ENCODE results near the gene ANG.

DNA sequence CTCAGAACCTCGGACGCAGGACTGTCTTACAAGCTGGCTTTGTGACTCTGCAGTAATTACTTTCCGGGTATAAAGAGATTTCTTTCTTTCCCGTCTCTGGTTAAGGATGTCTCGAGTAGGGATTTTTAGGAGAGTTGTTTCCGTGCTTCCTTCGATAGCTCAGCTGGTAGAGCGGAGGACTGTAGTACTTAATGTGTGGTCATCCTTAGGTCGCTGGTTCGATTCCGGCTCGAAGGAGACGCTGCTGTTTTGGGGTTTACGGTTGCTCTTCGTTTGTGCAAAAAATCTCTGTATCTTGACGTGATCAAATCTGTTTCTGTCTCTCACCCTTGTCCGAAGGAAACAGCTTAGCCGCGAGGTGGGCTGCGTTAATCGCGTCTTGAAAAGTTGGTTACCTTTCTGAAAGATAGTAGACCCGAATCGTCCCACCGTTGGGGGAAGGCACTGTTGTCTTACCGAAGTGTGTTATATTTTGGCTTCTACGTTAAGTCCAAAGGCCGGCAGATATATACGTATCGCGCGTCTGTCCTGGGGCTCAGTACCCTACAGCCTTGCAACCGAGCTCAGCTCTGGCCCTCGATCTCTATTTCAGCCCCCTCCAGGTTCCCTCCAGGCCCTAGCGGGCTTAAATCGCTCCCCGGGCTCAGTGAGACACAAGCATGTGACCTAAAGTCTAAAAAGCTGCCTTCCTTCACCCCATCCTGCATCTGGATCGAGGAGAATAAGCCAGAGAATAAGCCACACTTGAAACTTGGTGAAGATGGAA, 5.3 kb upstream of the ANG start:
- no peak; the same call in 1 of the 2 replicates for TF ChIP-seq CREB1 (IDR thresholded peaks at IDR 0.05; ENCODE audit: low read depth)
- TF ChIP-seq, protein P1, sequence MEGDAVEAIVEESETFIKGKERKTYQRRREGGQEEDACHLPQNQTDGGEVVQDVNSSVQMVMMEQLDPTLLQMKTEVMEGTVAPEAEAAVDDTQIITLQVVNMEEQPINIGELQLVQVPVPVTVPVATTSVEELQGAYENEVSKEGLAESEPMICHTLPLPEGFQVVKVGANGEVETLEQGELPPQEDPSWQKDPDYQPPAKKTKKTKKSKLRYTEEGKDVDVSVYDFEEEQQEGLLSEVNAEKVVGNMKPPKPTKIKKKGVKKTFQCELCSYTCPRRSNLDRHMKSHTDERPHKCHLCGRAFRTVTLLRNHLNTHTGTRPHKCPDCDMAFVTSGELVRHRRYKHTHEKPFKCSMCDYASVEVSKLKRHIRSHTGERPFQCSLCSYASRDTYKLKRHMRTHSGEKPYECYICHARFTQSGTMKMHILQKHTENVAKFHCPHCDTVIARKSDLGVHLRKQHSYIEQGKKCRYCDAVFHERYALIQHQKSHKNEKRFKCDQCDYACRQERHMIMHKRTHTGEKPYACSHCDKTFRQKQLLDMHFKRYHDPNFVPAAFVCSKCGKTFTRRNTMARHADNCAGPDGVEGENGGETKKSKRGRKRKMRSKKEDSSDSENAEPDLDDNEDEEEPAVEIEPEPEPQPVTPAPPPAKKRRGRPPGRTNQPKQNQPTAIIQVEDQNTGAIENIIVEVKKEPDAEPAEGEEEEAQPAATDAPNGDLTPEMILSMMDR (IDR thresholded peaks at IDR 0.05 in 2 of 3, conservative IDR thresholded peaks at IDR 0.05 in 1 of 3; ENCODE audit: control insufficient read depth in 2 of 3, extremely low read depth in 1 of 3, insufficient read depth in 1 of 3, low read depth in 3 of 3, low read length in 3 of 3): no peak
- TF ChIP-seq, protein P2, sequence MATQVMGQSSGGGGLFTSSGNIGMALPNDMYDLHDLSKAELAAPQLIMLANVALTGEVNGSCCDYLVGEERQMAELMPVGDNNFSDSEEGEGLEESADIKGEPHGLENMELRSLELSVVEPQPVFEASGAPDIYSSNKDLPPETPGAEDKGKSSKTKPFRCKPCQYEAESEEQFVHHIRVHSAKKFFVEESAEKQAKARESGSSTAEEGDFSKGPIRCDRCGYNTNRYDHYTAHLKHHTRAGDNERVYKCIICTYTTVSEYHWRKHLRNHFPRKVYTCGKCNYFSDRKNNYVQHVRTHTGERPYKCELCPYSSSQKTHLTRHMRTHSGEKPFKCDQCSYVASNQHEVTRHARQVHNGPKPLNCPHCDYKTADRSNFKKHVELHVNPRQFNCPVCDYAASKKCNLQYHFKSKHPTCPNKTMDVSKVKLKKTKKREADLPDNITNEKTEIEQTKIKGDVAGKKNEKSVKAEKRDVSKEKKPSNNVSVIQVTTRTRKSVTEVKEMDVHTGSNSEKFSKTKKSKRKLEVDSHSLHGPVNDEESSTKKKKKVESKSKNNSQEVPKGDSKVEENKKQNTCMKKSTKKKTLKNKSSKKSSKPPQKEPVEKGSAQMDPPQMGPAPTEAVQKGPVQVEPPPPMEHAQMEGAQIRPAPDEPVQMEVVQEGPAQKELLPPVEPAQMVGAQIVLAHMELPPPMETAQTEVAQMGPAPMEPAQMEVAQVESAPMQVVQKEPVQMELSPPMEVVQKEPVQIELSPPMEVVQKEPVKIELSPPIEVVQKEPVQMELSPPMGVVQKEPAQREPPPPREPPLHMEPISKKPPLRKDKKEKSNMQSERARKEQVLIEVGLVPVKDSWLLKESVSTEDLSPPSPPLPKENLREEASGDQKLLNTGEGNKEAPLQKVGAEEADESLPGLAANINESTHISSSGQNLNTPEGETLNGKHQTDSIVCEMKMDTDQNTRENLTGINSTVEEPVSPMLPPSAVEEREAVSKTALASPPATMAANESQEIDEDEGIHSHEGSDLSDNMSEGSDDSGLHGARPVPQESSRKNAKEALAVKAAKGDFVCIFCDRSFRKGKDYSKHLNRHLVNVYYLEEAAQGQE (IDR thresholded peaks at IDR 0.05; ENCODE audit: low read depth, low read length): no peak
- no peak for TF ChIP-seq CHD2 (IDR thresholded peaks at IDR 0.05; ENCODE audit: borderline replicate concordance, low read depth, low read length)
- TF ChIP-seq TCF7 (IDR thresholded peaks at IDR 0.05; ENCODE audit: borderline replicate concordance): no peak
- no peak for TF ChIP-seq EZH2 (IDR thresholded peaks at IDR 0.05; ENCODE audit: borderline replicate concordance, control insufficient read depth, low read depth, low read length)
- no peak for TF ChIP-seq CBX5 (IDR thresholded peaks at IDR 0.05; ENCODE audit: low read depth)
- TF ChIP-seq, protein P3, sequence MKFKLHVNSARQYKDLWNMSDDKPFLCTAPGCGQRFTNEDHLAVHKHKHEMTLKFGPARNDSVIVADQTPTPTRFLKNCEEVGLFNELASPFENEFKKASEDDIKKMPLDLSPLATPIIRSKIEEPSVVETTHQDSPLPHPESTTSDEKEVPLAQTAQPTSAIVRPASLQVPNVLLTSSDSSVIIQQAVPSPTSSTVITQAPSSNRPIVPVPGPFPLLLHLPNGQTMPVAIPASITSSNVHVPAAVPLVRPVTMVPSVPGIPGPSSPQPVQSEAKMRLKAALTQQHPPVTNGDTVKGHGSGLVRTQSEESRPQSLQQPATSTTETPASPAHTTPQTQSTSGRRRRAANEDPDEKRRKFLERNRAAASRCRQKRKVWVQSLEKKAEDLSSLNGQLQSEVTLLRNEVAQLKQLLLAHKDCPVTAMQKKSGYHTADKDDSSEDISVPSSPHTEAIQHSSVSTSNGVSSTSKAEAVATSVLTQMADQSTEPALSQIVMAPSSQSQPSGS (IDR thresholded peaks at IDR 0.05; ENCODE audit: low read length): no peak; the same call in 1 of the 2 replicates
